Body of pancreas (tissue), 4 donors: ENCODE data around the gene TRERF1. TPM values are rescaled to one million over a fixed set of nuclear protein-coding genes. Genes with fewer than 3 reads are reported as not detected.
A peak's percentile ranks its signal among the peaks of the same experiment; 100 is the strongest.

ENCODE experiments used
- ATAC-seq: fragments of 150-250 bp; one replicate; pipeline ENCODE4 v1.9.1; 2016
- DNase-seq, 4 donors: peaks; one replicate each; pipeline ENCODE4 v3.0.0-alpha.2; 2019
- H3K27ac ChIP-seq, 4 donors: fragments of 200-600 bp; sonication (generic); 1 replicate in 3 of 4; 2 replicates in 1 of 4; pipeline versions ENCODE4 v1.5.1 to v1.6.1; 2016 to 2019; ENCODE audit warnings: mild to moderate bottlenecking in 1 of 4, mixed read lengths in 1 of 4, moderate library complexity in 1 of 4
- H3K27me3 ChIP-seq, 2 donors: fragments of 200-600 bp; sonication (generic); one replicate each; pipeline ENCODE4 v1.6.0; 2016; ENCODE audit warnings: mild to moderate bottlenecking in 1 of 2
- H3K36me3 ChIP-seq, 2 donors: fragments of 200-600 bp; sonication (generic); replicated peaks in 1 of 2; 2 replicates each; pipeline ENCODE4 v1.5.1; 2016; ENCODE audit warnings: low read depth in 2 of 2; ENCODE audit not compliant: insufficient read depth in 1 of 2
- H3K4me1 ChIP-seq: fragments of 200-600 bp; sonication (generic); one replicate; pipeline ENCODE4 v1.6.0; 2016
- H3K4me3 ChIP-seq, 2 donors: fragments of 200-600 bp; sonication (generic); 1 replicate in 1 of 2; 2 replicates in 1 of 2; pipeline ENCODE4 v1.5.1; 2016 to 2019
- H3K9me3 ChIP-seq, 3 donors: fragments of 200-600 bp; sonication (generic); 1 replicate in 2 of 3; 2 replicates in 1 of 3; pipeline ENCODE4 v1.5.1; 2016
- POLR2A ChIP-seq, 3 donors: fragments of 450-650 bp; IDR thresholded peaks; one replicate each; pipeline ENCODE4 v1.6.1; 2016; ENCODE audit warnings: antibody characterized with exemption in 3 of 3, mild to moderate bottlenecking in 2 of 3
- WGBS, 2 donors: methylation state at CpG; one replicate each; pipeline ENCODE4 v1.1.5; 2017; 5-methylcytosine and 5-hydroxymethylcytosine counted together
- intact Hi-C: fragments of 100-400 bp; cut with DNase I; formaldehyde crosslinking; loops from one replicate; pipeline ENCODE4 v1.15.1; 2023
- total RNA-seq, 2 donors: library from RNA; depleted of rRNA; stranded (reverse); fragments of >200 nt; gene quantifications; one replicate each; pipeline ENCODE4 v1.1.0, GENCODE V29; 2016
- TF ChIP-seq, protein P1 (sequence below), 7 experiments: fragments of 450-650 bp in 4 of 7; fragments of 200-600 bp in 3 of 7; sonication (generic) in 3 of 7; IDR thresholded peaks; one replicate each; pipeline ENCODE4 v1.5.1; 2016 to 2019; ENCODE audit warnings: antibody characterized with exemption in 7 of 7

Gene TRERF1
- total RNA-seq, 2 donors from 2014 or later: 2.3 to 3.4 TPM

DNA sequence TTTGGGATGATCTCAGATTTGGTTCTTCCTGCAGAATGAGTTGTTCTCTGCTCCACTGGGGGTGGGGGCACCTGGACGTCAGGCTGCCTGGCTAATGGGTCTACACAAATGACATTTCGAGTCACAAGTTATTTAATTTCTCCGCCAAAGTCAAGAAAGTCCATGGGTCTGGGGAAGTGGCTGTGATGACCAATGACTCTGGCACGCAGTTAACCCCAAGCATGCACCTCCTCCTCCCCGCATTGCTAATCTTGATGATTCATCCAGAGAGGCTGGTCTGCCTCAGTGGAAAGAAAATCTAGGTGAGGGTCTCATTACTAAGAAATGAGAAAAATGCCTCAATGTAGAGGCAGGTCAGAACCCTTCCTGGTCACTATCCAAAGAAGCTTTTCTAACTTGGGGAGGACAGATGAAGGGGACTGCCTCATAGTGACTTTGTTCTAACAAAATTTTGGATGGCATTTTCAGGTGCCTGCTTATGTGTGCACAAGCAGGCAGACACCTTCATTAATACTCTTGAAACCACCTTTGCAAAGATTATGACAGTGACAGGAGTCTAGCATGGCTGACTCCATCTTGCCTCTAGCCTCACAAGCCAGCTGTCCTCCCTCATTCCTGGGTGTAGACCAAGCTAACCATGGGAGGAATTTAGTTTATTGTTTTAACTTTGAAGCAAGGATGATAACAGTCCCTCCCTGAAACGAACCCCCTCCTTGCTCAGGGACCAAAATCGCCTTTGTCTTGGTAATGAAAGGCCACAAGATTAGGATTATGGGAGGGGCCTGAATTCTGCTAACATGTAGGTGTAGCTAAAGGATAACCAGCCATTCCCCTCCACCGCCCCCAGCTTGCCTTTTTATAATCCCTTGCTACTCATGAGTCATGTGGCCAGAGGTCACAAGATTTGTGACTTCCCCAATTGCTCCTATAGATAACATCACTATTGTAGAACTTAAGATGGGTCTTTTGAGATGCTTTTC lies 135.4 kb downstream of the TRERF1 start:
- peak overlapping the region in 1 of 4 donors; percentile 35 for H3K27ac ChIP-seq
- ATAC-seq: no peak
- 62 to 86% methylated on average over 8 of the region's 8 CpGs for WGBS, 2 donors
- H3K4me3 ChIP-seq: no peak overlapping the region
- H3K4me1 ChIP-seq: no peaks in the 10 kb centered on the region
- intact Hi-C loops: no loop called here
- no peaks in the 10 kb centered on the region for H3K27me3 ChIP-seq
- H3K36me3 ChIP-seq: no peaks in the 10 kb centered on the region
- peak in 1 of 4 donors; percentile 59 for DNase-seq
- no peaks in the 10 kb centered on the region for H3K9me3 ChIP-seq
- TF ChIP-seq, protein P1, sequence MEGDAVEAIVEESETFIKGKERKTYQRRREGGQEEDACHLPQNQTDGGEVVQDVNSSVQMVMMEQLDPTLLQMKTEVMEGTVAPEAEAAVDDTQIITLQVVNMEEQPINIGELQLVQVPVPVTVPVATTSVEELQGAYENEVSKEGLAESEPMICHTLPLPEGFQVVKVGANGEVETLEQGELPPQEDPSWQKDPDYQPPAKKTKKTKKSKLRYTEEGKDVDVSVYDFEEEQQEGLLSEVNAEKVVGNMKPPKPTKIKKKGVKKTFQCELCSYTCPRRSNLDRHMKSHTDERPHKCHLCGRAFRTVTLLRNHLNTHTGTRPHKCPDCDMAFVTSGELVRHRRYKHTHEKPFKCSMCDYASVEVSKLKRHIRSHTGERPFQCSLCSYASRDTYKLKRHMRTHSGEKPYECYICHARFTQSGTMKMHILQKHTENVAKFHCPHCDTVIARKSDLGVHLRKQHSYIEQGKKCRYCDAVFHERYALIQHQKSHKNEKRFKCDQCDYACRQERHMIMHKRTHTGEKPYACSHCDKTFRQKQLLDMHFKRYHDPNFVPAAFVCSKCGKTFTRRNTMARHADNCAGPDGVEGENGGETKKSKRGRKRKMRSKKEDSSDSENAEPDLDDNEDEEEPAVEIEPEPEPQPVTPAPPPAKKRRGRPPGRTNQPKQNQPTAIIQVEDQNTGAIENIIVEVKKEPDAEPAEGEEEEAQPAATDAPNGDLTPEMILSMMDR (IDR thresholded peaks at IDR 0.05): no peak
- TF ChIP-seq POLR2A (IDR thresholded peaks at IDR 0.05): no peak

DNA sequence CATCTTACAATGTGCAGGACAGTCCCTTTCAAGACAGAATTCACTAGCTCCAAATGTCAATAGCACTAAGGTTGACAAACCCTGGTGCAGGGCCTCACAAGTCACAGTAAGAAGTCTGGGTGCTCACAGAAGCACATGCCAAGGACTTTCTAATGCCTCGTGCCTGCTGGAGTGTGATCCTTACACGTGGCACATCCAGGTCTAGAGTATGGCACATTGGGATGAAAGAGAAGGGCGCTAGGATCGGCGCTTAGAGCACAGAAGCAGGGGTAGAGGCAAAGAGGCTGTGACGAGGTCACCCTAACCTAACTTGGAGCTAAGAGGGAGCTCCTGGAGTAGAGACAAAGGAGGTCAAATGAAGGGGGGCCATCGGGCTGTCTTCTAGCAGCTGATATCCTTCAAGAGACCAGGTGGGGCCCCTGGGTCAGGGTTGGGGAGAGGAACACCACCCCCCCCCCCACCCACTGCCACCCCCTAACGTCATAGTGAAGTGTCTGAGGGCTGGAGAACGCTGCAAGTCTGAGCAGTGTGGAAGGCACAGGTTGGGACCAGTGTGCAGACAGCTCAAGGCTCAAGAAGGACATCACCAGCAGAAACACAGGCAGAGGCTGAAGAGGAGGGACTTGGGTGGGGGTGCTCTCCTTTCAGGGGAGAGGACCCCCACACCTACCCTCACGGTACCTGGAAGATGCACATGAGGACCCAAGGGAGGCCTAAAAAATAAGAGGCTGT lies 136.3 kb downstream of the TRERF1 start:
- Histone ChIP-seq H3K27me3 (no peaks in the 10 kb centered on the region), H3K4me3 (no peak overlapping the region), H3K27ac (no peak overlapping the region), H3K9me3 (no peaks in the 10 kb centered on the region), H3K36me3 (no peaks in the 10 kb centered on the region), H3K4me1 (no peaks in the 10 kb centered on the region)
- intact Hi-C loops: no loop called here
- DNase-seq (no peak), ATAC-seq (no peak)
- WGBS, 2 donors: 85 to 87% methylated on average over 10 of the region's 10 CpGs
- TF ChIP-seq, protein P1 (IDR thresholded peaks at IDR 0.05): no peak
- TF ChIP-seq POLR2A (IDR thresholded peaks at IDR 0.05): no peak

- Histone ChIP-seq H3K27ac (no peak overlapping the region), H3K4me1 (no peaks in the 10 kb centered on the region), H3K36me3 (no peaks in the 10 kb centered on the region), H3K9me3 (no peaks in the 10 kb centered on the region), H3K4me3 (no peak overlapping the region), H3K27me3 (no peaks in the 10 kb centered on the region)
- TF ChIP-seq, protein P1 (IDR thresholded peaks at IDR 0.05): no peak
- no peak for TF ChIP-seq POLR2A (IDR thresholded peaks at IDR 0.05)
- no peak for ATAC-seq
- no peak for DNase-seq
- intact Hi-C loops: no loop called here
- WGBS, 2 donors: 80 to 82% methylated on average over 10 of the region's 10 CpGs
Measured at GRCh38 chr6:42314571-42315258, 137.0 kb downstream of the TRERF1 start.

DNA sequence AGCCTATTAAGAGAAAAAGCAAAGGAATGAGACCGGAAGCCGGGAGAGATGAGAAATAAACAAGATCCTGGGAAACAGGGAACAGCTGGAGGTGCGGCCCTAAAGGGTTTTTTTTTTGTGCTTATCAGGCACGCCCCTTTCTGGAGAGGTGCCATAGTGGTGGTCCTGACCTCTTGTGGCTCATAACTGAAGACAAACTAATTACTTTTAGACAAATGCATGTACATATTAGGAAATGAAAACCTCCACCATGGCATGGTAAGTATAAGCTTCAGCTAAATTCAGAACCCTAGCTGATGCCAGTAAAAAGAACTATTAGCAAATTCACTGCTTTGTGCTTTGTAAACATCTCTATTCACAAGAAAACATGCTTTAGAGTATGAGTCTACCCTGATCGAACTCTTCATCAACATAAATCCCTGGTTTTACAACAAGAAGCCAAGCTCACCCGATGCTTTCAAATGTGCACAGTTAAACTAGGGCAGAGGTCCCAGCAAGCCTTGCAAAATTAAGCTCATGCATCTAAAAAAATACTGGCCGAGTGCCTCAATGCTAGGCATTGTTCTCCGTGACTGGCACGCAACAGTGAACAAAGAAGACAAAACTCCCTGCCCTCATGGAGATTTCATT lies 137.7 kb downstream of the TRERF1 start:
- no peak overlapping the region for H3K4me3 ChIP-seq
- H3K9me3 ChIP-seq: no peaks in the 10 kb centered on the region
- H3K27ac ChIP-seq: no peak overlapping the region
- H3K4me1 ChIP-seq: no peaks in the 10 kb centered on the region
- no peaks in the 10 kb centered on the region for H3K36me3 ChIP-seq
- ATAC-seq (no peak), DNase-seq (no peak)
- intact Hi-C loops: no loop called here
- no peaks in the 10 kb centered on the region for H3K27me3 ChIP-seq
- no peak for TF ChIP-seq POLR2A (IDR thresholded peaks at IDR 0.05)
- TF ChIP-seq, protein P1 (IDR thresholded peaks at IDR 0.05): no peak
- WGBS, 2 donors: 74 to 82% methylated on average over 9 of the region's 9 CpGs
